ENCODE data around the gene CEACAM21.

GRCh38 chr19:41626278-41626677, 50.3 kb downstream of the CEACAM21 start:
- no peak for TF ChIP-seq POLR2AphosphoS5 (IDR thresholded peaks at IDR 0.05; ENCODE audit: low read depth, low read length)
- no peak for TF ChIP-seq POLR2A (IDR thresholded peaks at IDR 0.05; ENCODE audit: low read depth, low read length)

Data from GM12892 (cell line).